Measurements from ENCODE around the gene USP32. TPM values are rescaled to one million over a fixed set of nuclear protein-coding genes. Genes with fewer than 3 reads are reported as not detected.

USP32 gene
- total and polyA plus RNA-seq, 2 donors (not counting 3 experiments of a cell fraction or from before 2014, with no cell fraction given), result 15.7 to 52.9 TPM

- TF ChIP-seq POLR2A (IDR thresholded peaks at IDR 0.05; ENCODE audit: low read depth, low read length), result no peak
- TF ChIP-seq FOS (IDR thresholded peaks at IDR 0.05; ENCODE audit: borderline replicate concordance, insufficient read depth, low read length), result no peak
- TF ChIP-seq EZH2 (IDR thresholded peaks at IDR 0.05; ENCODE audit: borderline replicate concordance, low read depth, low read length, severe bottlenecking), result no peak
- TF ChIP-seq, protein P1, sequence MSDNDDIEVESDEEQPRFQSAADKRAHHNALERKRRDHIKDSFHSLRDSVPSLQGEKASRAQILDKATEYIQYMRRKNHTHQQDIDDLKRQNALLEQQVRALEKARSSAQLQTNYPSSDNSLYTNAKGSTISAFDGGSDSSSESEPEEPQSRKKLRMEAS (IDR thresholded peaks at IDR 0.05; ENCODE audit: insufficient read depth, insufficient read length), result no peak
- no peak for TF ChIP-seq MYC (IDR thresholded peaks at IDR 0.05; ENCODE audit: low read depth, low read length)
- TF ChIP-seq GATA2 (IDR thresholded peaks at IDR 0.05; ENCODE audit: insufficient read depth, insufficient read length, low read depth, low read length), result no peak
- no peak for TF ChIP-seq POLR2AphosphoS5 (IDR thresholded peaks at IDR 0.05; ENCODE audit: insufficient read depth, low read depth, low read length)
- no peak for TF ChIP-seq JUN (IDR thresholded peaks at IDR 0.05; ENCODE audit: borderline replicate concordance, insufficient read depth, insufficient read length, low read depth)
- no peak for TF ChIP-seq CTCF (IDR thresholded peaks at IDR 0.05; ENCODE audit: extremely low read depth in 1 of 2, insufficient read depth in 1 of 2, low read depth in 1 of 2, low read length in 2 of 2)
- no TSS peak for BruUV-seq (replicated peaks)
- H3K4me1 ChIP-seq (ENCODE audit: control insufficient read depth, extremely low read depth, insufficient read depth, low read length), result no peaks in the 10 kb centered on the region
- H3K9me1 ChIP-seq (replicated peaks; ENCODE audit: control insufficient read depth, extremely low read depth, insufficient read depth, low read length), result no peaks in the 10 kb centered on the region
- POLR2A ChIA-PET, result interaction anchor here (0.6 kb wide), 1 partner anchor 13 kb away, joined by 3 read pairs; no protein-coding TSS in a partner anchor
- DNase-seq (ENCODE audit: low read depth, low spot score) (no peak), FAIRE-seq (peak; percentile 18)
- H3K27me3 ChIP-seq (ENCODE audit: control insufficient read depth in 2 of 2, insufficient read depth in 2 of 2, low read length in 2 of 2), result no peaks in the 10 kb centered on the region
- intact Hi-C loops (cut with micrococcal nuclease), result no loop called here
- no peaks in the 10 kb centered on the region for H3K9me3 ChIP-seq (replicated peaks; ENCODE audit: control insufficient read depth, insufficient read depth, low read length)
- H3K79me2 ChIP-seq (ENCODE audit: control insufficient read depth, insufficient read depth, low read length), result peaks cover 18% of the 10 kb centered on the region
- H3K4me3 ChIP-seq (replicated peaks in 1 of 3; ENCODE audit: insufficient read depth in 1 of 3, low read depth in 1 of 3, low read length in 3 of 3), result no peak overlapping the region
- dilution Hi-C loops (cut with MboI; ENCODE audit: extremely low pct_ligation_motif_present, low sequenced_read_pairs), result no loop called here
- H2AFZ ChIP-seq (ENCODE audit: low read depth, low read length), result no peak overlapping the region
- H3K9ac ChIP-seq (replicated peaks; ENCODE audit: extremely low read depth, insufficient read depth, low read length), result no peak overlapping the region
- peaks cover 0 to 2% of the 10 kb centered on the region in 2 experiments for H3K36me3 ChIP-seq (ENCODE audit: control insufficient read depth in 2 of 2, extremely low read depth in 1 of 2, insufficient read depth in 2 of 2, low read length in 2 of 2)
- H3K27ac ChIP-seq (ENCODE audit: insufficient read depth, low read depth, low read length), result no peak overlapping the region
- no peaks in the 10 kb centered on the region for H4K20me1 ChIP-seq (replicated peaks; ENCODE audit: control insufficient read depth, extremely low read depth, insufficient read depth, low read length)
- no peak overlapping the region for H3K4me2 ChIP-seq (ENCODE audit: insufficient read depth, low read length)
- CTCF ChIA-PET, result interaction anchor here (1.4 to 2.0 kb wide), 3 partner anchors 10 to 99 kb away, joined by 3 to 6 read pairs (median 6); no protein-coding TSS in a partner anchor
These were observed 61.2 kb downstream of the USP32 start for GRCh38 chr17:60330731-60331130.

Measured in endothelial cell of umbilical vein (primary cell).